ENCODE results near the gene PRIM1.

GRCh38 chr12:56682323-56682722, 69.8 kb downstream of the PRIM1 start:
- TF ChIP-seq CTCF (IDR thresholded peaks at IDR 0.05) (no peak), POLR2A (IDR thresholded peaks at IDR 0.05) (no peak), POLR2AphosphoS5 (IDR thresholded peaks at IDR 0.05) (no peak)

Data from upper lobe of left lung (tissue), 4 donors.